ENCODE data around the gene FBXO24. TPM values are rescaled to one million over a fixed set of nuclear protein-coding genes. Genes with fewer than 3 reads are reported as not detected.

Gene FBXO24
- total RNA-seq, 4 donors from 2014 or later = 1.8 to 1.9 TPM; not detected in 2

DNA sequence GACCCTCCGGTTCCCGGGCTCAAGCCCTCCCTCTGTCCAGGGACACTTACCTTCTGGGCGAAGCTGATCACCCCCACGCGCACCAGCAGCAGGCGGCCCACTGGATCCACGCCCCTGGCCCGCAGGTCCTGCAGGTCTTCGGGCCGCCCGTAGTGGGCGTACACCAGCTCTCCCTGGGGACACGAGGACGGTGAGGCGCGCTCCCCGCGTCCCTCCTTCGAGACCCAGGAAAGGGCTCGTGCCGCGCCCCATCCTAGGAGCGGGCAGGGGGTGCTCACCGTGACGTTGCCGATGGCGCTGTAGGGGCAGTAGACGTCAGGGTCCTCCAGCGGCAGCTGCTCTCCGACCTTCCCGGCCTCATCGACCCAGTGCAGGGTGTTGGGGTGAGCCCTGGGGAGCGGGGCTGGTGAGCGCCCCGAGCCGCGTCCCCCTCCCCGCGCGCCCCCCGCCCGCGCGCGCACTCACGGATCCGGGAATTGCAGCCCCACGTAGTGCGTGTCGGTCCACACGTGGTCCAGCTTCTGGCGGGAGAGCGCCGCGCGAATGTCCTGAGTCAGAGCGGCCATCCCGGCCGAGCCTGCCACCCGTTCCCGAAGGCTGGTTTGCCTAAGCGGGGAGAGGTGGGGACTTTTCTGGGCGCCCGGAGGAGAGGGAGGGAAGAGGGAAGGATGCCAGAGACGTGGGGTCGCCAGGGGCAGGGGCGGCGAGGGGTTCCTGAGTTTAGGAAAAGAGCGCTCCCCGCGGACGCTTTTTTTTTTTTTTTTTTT is 47.0 kb downstream of the FBXO24 start:
- Histone ChIP-seq H3K9me3 (no peaks in the 10 kb centered on the region), H3K36me3 (no peaks in the 10 kb centered on the region), H3K4me3 (peak overlapping the region; percentile 26 to 54), H3K4me1 (peaks cover 0 to 14% (median 6%) of the 10 kb centered on the region in 3 donors), H3K27ac (peak overlapping the region in 1 of 4 donors; percentile 34), H3K27me3 (peaks cover 79% of the 10 kb centered on the region)
- peak; percentile 64 for ATAC-seq
- 0 to 2% methylated on average over 3 to 6 of the region's 72 CpGs for WGBS, 2 donors (ENCODE audit: low coverage in 1 of 2)
- TF ChIP-seq, protein P1, sequence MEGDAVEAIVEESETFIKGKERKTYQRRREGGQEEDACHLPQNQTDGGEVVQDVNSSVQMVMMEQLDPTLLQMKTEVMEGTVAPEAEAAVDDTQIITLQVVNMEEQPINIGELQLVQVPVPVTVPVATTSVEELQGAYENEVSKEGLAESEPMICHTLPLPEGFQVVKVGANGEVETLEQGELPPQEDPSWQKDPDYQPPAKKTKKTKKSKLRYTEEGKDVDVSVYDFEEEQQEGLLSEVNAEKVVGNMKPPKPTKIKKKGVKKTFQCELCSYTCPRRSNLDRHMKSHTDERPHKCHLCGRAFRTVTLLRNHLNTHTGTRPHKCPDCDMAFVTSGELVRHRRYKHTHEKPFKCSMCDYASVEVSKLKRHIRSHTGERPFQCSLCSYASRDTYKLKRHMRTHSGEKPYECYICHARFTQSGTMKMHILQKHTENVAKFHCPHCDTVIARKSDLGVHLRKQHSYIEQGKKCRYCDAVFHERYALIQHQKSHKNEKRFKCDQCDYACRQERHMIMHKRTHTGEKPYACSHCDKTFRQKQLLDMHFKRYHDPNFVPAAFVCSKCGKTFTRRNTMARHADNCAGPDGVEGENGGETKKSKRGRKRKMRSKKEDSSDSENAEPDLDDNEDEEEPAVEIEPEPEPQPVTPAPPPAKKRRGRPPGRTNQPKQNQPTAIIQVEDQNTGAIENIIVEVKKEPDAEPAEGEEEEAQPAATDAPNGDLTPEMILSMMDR (IDR thresholded peaks at IDR 0.05) = peak in 2 of 4 experiments; percentile 46 to 52
- TF ChIP-seq EP300 (IDR thresholded peaks at IDR 0.05) = no peak

DNA sequence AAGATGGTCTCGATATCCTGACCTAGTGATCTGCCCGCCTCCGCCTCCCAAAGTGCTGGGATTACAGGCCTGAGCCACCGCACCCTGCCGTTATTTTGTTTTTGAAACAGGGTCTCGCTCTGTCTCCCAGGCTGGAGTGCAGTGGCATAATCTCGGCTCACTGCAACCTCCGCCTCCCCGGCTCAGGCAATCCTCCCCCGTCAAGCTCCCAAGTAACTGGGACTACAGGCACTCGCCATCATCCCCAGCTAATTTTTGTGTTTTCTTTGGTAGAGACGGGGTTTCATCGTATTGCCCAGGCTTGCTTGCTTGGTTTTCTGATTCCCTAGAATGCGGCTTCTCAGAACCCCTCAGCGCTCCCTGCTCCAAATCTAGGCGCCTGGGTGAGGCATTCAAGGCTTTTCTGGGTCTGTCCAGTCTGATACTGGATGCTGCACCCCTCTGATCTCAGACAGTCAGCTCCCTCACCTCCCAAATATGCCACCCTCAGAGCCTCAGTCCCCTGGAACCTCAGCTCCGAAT is 53.9 kb downstream of the FBXO24 start:
- Histone ChIP-seq H3K36me3 (no peaks in the 10 kb centered on the region), H3K27ac (no peak overlapping the region), H3K4me1 (no peaks in the 10 kb centered on the region), H3K9me3 (no peaks in the 10 kb centered on the region), H3K4me3 (no peak overlapping the region), H3K27me3 (peaks cover 77% of the 10 kb centered on the region)
- no peak for TF ChIP-seq EP300 (IDR thresholded peaks at IDR 0.05)
- TF ChIP-seq, protein P1 (IDR thresholded peaks at IDR 0.05) = no peak
- 67 to 76% methylated on average over 7 to 9 of the region's 17 CpGs for WGBS, 2 donors (ENCODE audit: low coverage in 1 of 2)
- no peak for ATAC-seq

DNA sequence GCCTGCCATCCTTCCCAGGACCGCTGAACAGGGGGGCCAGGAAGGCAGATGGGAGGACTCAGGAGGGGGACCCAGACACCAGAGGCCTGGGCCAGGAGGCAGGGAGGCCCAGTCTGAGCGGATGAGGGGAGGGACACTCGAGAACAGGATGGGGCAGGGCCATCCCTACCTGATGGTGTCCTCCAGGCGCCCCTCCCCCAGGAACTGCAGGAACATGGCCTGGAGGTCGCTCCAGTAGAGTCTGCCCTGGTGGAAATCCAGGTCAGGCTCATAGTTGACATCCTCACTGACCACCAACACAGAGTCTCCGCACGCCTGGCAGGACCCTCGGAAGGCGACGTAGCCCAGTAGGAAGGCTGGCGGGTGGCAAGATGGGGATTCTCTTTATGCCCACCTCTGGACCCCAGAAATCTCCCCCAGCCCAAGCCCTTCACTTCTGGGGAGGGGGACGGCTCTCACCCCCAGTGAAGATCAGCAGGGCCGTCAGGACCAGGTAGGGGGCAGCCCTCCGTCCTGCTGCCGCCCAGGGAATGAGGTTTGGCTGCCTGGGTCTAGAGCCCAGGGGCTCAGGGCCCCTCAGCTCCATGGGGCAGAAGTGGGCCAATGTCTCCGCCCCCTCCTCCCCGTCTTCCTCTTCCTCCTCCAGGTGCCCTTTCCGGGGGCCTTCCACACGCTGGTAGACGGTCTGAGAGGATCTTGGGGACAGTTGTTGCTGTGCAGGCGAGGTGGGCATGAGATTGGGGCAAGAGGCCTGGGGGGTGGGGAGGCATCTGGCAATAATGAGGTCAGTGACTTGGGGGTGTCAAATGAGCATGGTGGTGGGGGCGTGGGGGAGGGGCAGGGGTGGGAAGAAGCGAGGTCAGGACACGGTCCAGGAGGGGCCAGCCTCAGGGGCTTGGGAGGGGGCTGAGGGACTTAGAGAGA is 54.7 kb downstream of the FBXO24 start:
- no peak for ATAC-seq
- H3K36me3 ChIP-seq = no peaks in the 10 kb centered on the region
- H3K4me1 ChIP-seq = no peaks in the 10 kb centered on the region
- H3K27me3 ChIP-seq = peaks cover 74% of the 10 kb centered on the region
- WGBS, 2 donors (ENCODE audit: low coverage in 1 of 2) = 38% methylated on average over 2 of the region's 24 CpGs; no CpG with 5 or more reads in 1 of the 2 donors
- H3K27ac ChIP-seq = no peak overlapping the region
- no peaks in the 10 kb centered on the region for H3K9me3 ChIP-seq
- TF ChIP-seq, protein P1 (IDR thresholded peaks at IDR 0.05) = no peak
- TF ChIP-seq EP300 (IDR thresholded peaks at IDR 0.05) (no peak), POLR2A (IDR thresholded peaks at IDR 0.05) (no peak)
- H3K4me3 ChIP-seq = no peak overlapping the region

DNA sequence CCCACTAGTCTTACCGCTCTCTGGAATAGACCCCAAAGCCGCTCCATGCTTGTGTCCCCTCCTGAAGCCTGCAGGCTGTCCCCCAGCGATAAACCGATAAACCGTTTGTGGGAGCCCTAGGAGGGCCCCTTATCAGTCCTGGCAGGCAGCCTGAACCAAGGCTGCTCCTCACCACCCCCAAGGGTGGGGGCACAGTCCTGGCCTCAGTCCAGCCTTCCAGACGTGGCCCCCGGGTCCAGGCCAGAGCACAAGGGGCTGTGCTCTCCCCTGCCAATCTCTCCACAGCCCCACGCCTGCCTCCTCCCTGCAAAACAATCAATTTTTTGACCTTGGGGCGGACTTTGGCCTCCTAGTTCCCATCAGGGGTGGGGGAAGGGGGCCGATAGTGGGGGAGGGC is 55.3 kb downstream of the FBXO24 start, which contains the start of gene TFR2:
TSS of gene TFR2 (minus strand) at position 90 of the 397 bp plus-strand sequence. CDS start at position 47, 43 bp downstream.
- Histone ChIP-seq H3K4me1 (no peaks in the 10 kb centered on the region), H3K27ac (no peak within 1 kb of the TSS), H3K9me3 (no peaks in the 10 kb centered on the region), H3K36me3 (no peaks in the 10 kb centered on the region), H3K4me3 (no peak within 1 kb of the TSS), H3K27me3 (peaks cover 75% of the 10 kb centered on the region)
- ATAC-seq = no peak
- TF ChIP-seq POLR2A (IDR thresholded peaks at IDR 0.05) = no peak
- TF ChIP-seq EP300 (IDR thresholded peaks at IDR 0.05) = no peak
- TF ChIP-seq, protein P1 (IDR thresholded peaks at IDR 0.05) = no peak
- TF ChIP-seq POLR2AphosphoS5 (IDR thresholded peaks at IDR 0.05) = no peak
- 62% methylated on average over 4 of the region's 10 CpGs; no CpG with 5 or more reads in 1 of the 2 donors for WGBS, 2 donors (ENCODE audit: low coverage in 1 of 2)

All from gastroesophageal sphincter (tissue), 4 donors.